HepG2 (cell line): ENCODE results near the gene BCAS1. TPM values are rescaled to one million over a fixed set of nuclear protein-coding genes. Genes with fewer than 3 reads are reported as not detected.

Experiments used
- ATM ChIP-seq: fragments of 450-650 bp; IDR thresholded peaks from 2 replicates; pipeline ENCODE4 v1.7.1; 2017; ENCODE audit warnings: mild to moderate bottlenecking, borderline replicate concordance
- KLF6 ChIP-seq: IDR thresholded peaks from 2 replicates; pipeline ENCODE4 v1.8.0; 2016; ENCODE audit warnings: missing biosample characterization, missing genetic modification reagents
- MIER3 ChIP-seq: IDR thresholded peaks from 2 replicates; pipeline ENCODE4 v1.6.1; 2016; ENCODE audit warnings: missing compliant biosample characterization, borderline replicate concordance
- MTA1 ChIP-seq: sonication (generic); formaldehyde crosslinking; IDR thresholded peaks from 2 replicates; pipeline ENCODE4 v1.4.0; 2020; ENCODE audit warnings: missing genetic modification reagents, mild to moderate bottlenecking, borderline replicate concordance
- SATB2 ChIP-seq: sonication (generic); formaldehyde crosslinking; IDR thresholded peaks from 2 replicates; pipeline ENCODE4 v1.5.0; 2020; ENCODE audit warnings: missing genetic modification reagents
- SMC3 ChIP-seq: IDR thresholded peaks from 2 replicates; pipeline ENCODE4 v1.6.1; 2011; ENCODE audit warnings: low read length, improper control_type of control experiment
- SNRNP70 ChIP-seq: fragments of 200-400 bp; formaldehyde crosslinking; IDR thresholded peaks from 2 replicates; pipeline ENCODE4 v1.6.1; 2017; ENCODE audit warnings: mild to moderate bottlenecking, low read depth, low read length, moderate library complexity
- SOX13 ChIP-seq, 3 experiments: fragments of 450-650 bp in 1 of 3; sonication (generic) in 1 of 3; formaldehyde crosslinking in 1 of 3; IDR thresholded peaks in 2 of 3; conservative IDR thresholded peaks in 1 of 3; 2 replicates each; pipeline versions ENCODE4 v1.5.0 to v1.6.1; 2016 to 2020; ENCODE audit warnings: antibody characterized with exemption in 1 of 3, mild to moderate bottlenecking in 1 of 3, missing compliant biosample characterization in 1 of 3, missing genetic modification reagents in 1 of 3, moderate library complexity in 1 of 3
- WIZ ChIP-seq: sonication (generic); formaldehyde crosslinking; IDR thresholded peaks from 2 replicates; pipeline ENCODE4 v1.5.1; 2020; ENCODE audit warnings: mild to moderate bottlenecking, missing genetic modification reagents
- ZNF224 ChIP-seq: sonication (generic); formaldehyde crosslinking; IDR thresholded peaks from 2 replicates; pipeline ENCODE4 v1.5.0; 2020; ENCODE audit warnings: mild to moderate bottlenecking, missing genetic modification reagents
- ZNF383 ChIP-seq: sonication (generic); formaldehyde crosslinking; IDR thresholded peaks from 2 replicates; pipeline ENCODE4 v1.4.0; 2020; ENCODE audit warnings: missing genetic modification reagents, mild to moderate bottlenecking, borderline replicate concordance
- ZNF430 ChIP-seq: sonication (generic); formaldehyde crosslinking; IDR thresholded peaks from 2 replicates; pipeline ENCODE4 v1.9.0; 2021; ENCODE audit warnings: mild to moderate bottlenecking, missing genetic modification reagents
- ZNF674 ChIP-seq: sonication (generic); formaldehyde crosslinking; IDR thresholded peaks from 2 replicates; pipeline ENCODE4 v1.5.0; 2020; ENCODE audit warnings: low read depth, mild to moderate bottlenecking, missing genetic modification reagents
- ZNF7 ChIP-seq: IDR thresholded peaks from 2 replicates; pipeline ENCODE4 v1.6.1; 2016; ENCODE audit warnings: missing biosample characterization, missing genetic modification reagents
- polyA plus RNA-seq, 8 experiments: library from polyadenylated mRNA; depleted of rRNA in 3 of 8; stranded (reverse) in 7 of 8; unstranded in 1 of 8; fragments of >200 nt; fragmentation: Illumina TruSeq in 4 of 8; extraction: Trizol in 4 of 8; gene quantifications; 2 replicates each; pipeline versions ENCODE4 v1.2.1 to v1.2.3, GENCODE V29; 2011 to 2016; ENCODE audit warnings: low read depth in 4 of 8, missing spikeins in 1 of 8, mixed read lengths in 1 of 8; ENCODE audit not compliant: insufficient read depth in 1 of 8
- total RNA-seq, 5 experiments: library from RNA; depleted of rRNA; stranded (reverse); fragments of >200 nt; fragmentation: Illumina TruSeq; extraction: Trizol; gene quantifications; 2 replicates each; pipeline ENCODE4 v1.2.3, GENCODE V29; 2016; ENCODE audit warnings: low read depth in 1 of 5
- TF ChIP-seq, protein P1 (sequence below): fragments of 450-650 bp; IDR thresholded peaks from 2 replicates; pipeline ENCODE4 v1.6.1; 2016
- TF ChIP-seq, protein P2 (sequence below): sonication (generic); formaldehyde crosslinking; conservative IDR thresholded peaks from 2 replicates; pipeline ENCODE4 v1.4.0; 2020; ENCODE audit warnings: missing genetic modification reagents
- TF ChIP-seq, protein P3 (sequence below): sonication (generic); formaldehyde crosslinking; conservative IDR thresholded peaks from 2 replicates; pipeline ENCODE4 v1.8.0; 2022; ENCODE audit warnings: low read depth, missing genetic modification reagents
- TF ChIP-seq, protein P4 (sequence below): fragments of 450-650 bp; IDR thresholded peaks from 2 replicates; pipeline ENCODE4 v1.6.1; 2017; ENCODE audit warnings: mild to moderate bottlenecking
- TF ChIP-seq, protein P5 (sequence below): sonication (generic); IDR thresholded peaks from 2 replicates; pipeline ENCODE4 v1.6.1; 2016; ENCODE audit warnings: low read depth, borderline replicate concordance

Gene BCAS1
- total and polyA plus RNA-seq, 2 of the 13 experiments (the other 11 are each of a cell fraction or from before 2014, with no cell fraction given): 0.55 to 0.91 TPM

DNA sequence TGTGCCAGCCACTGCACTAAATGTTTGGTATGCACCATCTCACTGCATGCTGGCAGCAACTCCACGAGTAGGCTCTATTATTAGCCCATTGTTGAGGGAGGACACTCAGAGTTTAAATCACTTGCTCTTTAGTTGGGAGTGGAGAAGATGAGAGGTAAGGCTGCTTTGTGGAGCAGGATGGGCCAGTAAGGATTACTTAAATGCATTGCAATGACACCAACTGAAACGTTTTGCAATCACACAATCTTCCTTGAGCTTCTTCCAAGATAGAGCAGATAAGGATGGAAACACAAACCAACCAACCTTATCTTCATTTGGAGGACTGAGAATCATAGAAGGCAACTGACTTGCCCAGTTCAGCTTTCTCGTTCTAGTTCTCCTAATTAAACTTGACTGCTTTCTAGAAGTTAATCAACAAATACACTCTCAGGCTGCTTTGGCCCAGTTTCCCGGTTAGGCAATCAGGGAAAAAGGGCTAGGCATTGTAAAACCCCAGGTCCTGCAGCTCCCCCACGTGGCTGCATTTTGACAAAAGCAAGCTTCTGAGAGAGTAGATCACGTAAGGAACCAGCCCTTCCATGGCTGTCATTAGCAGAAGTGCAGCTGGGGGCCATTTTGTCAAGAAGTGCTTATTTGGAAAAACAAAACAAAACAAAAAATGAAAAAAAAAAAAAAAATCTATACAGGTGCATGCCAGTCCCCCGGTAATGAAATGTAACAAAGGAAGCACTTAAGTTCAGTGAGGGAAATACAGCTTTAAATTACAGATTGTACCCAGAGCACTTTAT, 130.6 kb downstream of the BCAS1 start (continued):
- TF ChIP-seq, protein P1, sequence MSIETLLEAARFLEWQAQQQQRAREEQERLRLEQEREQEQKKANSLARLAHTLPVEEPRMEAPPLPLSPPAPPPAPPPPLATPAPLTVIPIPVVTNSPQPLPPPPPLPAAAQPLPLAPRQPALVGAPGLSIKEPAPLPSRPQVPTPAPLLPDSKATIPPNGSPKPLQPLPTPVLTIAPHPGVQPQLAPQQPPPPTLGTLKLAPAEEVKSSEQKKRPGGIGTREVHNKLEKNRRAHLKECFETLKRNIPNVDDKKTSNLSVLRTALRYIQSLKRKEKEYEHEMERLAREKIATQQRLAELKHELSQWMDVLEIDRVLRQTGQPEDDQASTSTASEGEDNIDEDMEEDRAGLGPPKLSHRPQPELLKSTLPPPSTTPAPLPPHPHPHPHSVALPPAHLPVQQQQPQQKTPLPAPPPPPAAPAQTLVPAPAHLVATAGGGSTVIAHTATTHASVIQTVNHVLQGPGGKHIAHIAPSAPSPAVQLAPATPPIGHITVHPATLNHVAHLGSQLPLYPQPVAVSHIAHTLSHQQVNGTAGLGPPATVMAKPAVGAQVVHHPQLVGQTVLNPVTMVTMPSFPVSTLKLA: no peak
- TF ChIP-seq MTA1 (CRISPR knock-in tag) (no peak), ZNF383 (CRISPR knock-in tag) (no peak), KLF6 (CRISPR knock-in tag) (0 out of 2 replicates have a peak, but pooled peaks have one; percentile 63), SNRNP70 (no peak), MIER3 (CRISPR knock-in tag) (peak; percentile 71; the same call in 1 of the 2 replicates), ZNF430 (CRISPR knock-in tag) (0 out of 2 replicates have a peak, but pooled peaks have one; percentile 54), SMC3 (peak; percentile 100), ZNF7 (no peak), SOX13 (IDR thresholded peaks at IDR 0.05) (no peak), SOX13 (CRISPR knock-in tag; conservative IDR thresholded peaks at IDR 0.05 in 1 of 2, IDR thresholded peaks at IDR 0.05 in 1 of 2) (peak in 1 of 2 experiments; percentile 67; a peak in 2 of 4 replicates), ATM (no peak), SATB2 (CRISPR knock-in tag) (no peak), ZNF224 (no peak), WIZ (no peak), ZNF674 (CRISPR knock-in tag) (no peak)
- TF ChIP-seq, protein P2, sequence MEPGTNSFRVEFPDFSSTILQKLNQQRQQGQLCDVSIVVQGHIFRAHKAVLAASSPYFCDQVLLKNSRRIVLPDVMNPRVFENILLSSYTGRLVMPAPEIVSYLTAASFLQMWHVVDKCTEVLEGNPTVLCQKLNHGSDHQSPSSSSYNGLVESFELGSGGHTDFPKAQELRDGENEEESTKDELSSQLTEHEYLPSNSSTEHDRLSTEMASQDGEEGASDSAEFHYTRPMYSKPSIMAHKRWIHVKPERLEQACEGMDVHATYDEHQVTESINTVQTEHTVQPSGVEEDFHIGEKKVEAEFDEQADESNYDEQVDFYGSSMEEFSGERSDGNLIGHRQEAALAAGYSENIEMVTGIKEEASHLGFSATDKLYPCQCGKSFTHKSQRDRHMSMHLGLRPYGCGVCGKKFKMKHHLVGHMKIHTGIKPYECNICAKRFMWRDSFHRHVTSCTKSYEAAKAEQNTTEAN (CRISPR knock-in tag): no peak
- TF ChIP-seq, protein P3, sequence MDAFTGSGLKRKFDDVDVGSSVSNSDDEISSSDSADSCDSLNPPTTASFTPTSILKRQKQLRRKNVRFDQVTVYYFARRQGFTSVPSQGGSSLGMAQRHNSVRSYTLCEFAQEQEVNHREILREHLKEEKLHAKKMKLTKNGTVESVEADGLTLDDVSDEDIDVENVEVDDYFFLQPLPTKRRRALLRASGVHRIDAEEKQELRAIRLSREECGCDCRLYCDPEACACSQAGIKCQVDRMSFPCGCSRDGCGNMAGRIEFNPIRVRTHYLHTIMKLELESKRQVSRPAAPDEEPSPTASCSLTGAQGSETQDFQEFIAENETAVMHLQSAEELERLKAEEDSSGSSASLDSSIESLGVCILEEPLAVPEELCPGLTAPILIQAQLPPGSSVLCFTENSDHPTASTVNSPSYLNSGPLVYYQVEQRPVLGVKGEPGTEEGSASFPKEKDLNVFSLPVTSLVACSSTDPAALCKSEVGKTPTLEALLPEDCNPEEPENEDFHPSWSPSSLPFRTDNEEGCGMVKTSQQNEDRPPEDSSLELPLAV (CRISPR knock-in tag): no peak
- TF ChIP-seq, protein P4, sequence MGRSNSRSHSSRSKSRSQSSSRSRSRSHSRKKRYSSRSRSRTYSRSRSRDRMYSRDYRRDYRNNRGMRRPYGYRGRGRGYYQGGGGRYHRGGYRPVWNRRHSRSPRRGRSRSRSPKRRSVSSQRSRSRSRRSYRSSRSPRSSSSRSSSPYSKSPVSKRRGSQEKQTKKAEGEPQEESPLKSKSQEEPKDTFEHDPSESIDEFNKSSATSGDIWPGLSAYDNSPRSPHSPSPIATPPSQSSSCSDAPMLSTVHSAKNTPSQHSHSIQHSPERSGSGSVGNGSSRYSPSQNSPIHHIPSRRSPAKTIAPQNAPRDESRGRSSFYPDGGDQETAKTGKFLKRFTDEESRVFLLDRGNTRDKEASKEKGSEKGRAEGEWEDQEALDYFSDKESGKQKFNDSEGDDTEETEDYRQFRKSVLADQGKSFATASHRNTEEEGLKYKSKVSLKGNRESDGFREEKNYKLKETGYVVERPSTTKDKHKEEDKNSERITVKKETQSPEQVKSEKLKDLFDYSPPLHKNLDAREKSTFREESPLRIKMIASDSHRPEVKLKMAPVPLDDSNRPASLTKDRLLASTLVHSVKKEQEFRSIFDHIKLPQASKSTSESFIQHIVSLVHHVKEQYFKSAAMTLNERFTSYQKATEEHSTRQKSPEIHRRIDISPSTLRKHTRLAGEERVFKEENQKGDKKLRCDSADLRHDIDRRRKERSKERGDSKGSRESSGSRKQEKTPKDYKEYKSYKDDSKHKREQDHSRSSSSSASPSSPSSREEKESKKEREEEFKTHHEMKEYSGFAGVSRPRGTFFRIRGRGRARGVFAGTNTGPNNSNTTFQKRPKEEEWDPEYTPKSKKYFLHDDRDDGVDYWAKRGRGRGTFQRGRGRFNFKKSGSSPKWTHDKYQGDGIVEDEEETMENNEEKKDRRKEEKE: no peak
- TF ChIP-seq, protein P5, sequence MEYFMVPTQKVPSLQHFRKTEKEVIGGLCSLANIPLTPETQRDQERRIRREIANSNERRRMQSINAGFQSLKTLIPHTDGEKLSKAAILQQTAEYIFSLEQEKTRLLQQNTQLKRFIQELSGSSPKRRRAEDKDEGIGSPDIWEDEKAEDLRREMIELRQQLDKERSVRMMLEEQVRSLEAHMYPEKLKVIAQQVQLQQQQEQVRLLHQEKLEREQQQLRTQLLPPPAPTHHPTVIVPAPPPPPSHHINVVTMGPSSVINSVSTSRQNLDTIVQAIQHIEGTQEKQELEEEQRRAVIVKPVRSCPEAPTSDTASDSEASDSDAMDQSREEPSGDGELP: 0 out of 2 replicates have a peak, but pooled peaks have one; percentile 41
